GM12891 (cell line): ENCODE data around the gene NPW.

Experiments used
- PAX5 ChIP-seq: IDR thresholded peaks from 2 replicates; pipeline ENCODE4 v1.6.1; 2011; ENCODE audit warnings: low read length, moderate library complexity, mild to moderate bottlenecking; ENCODE audit not compliant: insufficient read depth, severe bottlenecking
- POLR2A ChIP-seq: IDR thresholded peaks from 2 replicates; pipeline ENCODE4 v1.6.1; 2011; ENCODE audit warnings: low read depth, low read length, control low read depth
- POLR2AphosphoS5 ChIP-seq: IDR thresholded peaks from 2 replicates; pipeline ENCODE4 v1.6.1; 2011; ENCODE audit warnings: low read depth, low read length, control low read depth
- POU2F2 ChIP-seq: IDR thresholded peaks from 2 replicates; pipeline ENCODE4 v1.6.1; 2011; ENCODE audit warnings: low read depth, mild to moderate bottlenecking, control low read depth, low read length, moderate library complexity
- SPI1 ChIP-seq: IDR thresholded peaks from 2 replicates; pipeline ENCODE4 v1.6.1; 2011; ENCODE audit warnings: low read depth, low read length, control low read depth
- TAF1 ChIP-seq: IDR thresholded peaks from 2 replicates; pipeline ENCODE4 v1.6.1; 2011; ENCODE audit warnings: low read depth, low read length, control low read depth

DNA sequence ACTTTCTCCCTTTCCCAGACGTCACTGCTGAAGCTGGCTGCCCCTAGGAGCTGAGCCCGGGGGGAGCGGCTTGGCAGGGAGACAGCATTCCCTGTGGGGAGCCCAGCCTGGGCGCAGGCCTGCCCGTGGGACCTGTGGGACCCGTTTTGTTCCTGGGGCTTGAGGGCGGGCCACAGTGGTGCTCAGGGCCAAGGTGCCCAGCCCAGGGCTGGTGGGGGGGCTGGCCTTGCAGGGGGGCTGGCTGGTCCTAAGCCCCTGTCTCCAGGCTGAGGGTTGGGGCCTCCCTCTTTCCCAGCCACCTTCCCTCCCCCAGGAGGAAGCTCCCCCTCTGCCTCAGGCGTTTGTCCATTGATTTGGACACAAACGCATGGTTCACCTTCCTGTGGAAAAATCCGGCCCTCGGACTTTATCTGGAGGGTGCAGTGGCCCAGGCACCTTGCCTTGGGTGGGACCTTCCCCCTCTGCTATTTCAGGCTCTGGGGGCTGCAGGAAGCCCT is 11.5 kb downstream of the NPW start:
- TF ChIP-seq POLR2A (no peak), TAF1 (no peak), POLR2AphosphoS5 (no peak), SPI1 (no peak), POU2F2 (no peak), PAX5 (no peak)
